ENCODE data around the gene SH3GL3. TPM values are rescaled to one million over a fixed set of nuclear protein-coding genes. Genes with fewer than 3 reads are reported as not detected.
A peak's percentile ranks its signal among the peaks of the same experiment; 100 is the strongest.

Gene SH3GL3
- total RNA-seq, 2 donors from 2014 or later = 3.5 to 3.8 TPM

DNA sequence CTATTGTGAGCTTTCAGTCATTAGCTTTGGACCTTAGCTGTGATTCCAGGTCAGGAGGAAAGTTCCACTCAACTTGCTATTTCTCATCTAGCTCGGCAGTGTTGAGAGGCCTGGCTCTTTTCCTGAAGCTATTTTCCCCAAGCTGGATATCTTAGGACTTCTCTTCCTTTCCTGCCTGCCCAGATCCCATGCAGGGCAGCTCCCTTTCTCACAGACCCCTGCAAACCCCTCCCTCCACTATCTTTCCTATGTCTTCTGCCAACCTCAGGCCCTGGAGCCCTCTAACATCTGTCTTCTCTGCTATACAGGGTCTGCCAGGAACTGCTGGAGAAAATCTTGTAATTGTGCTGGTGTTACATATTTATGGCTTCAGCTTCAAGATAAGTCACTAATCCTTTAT, 49.6 kb downstream of the SH3GL3 start:
- H3K4me1 Mint-ChIP-seq = peaks cover 11% of the 10 kb centered on the region

GRCh38 chr15:83498374-83498773, 51.2 kb downstream of the SH3GL3 start:
- no peak for DNase-seq
- Mint-ChIP-seq H3K9me3 (peaks cover 25% of the 10 kb centered on the region), H3K36me3 (ENCODE audit: low read depth) (no peaks in the 10 kb centered on the region), H3K27ac (peak overlapping the region; percentile 84), H3K4me1 (peaks cover 11% of the 10 kb centered on the region), H3K4me3 (no peak overlapping the region), H3K27me3 (ENCODE audit: insufficient read depth) (no peaks in the 10 kb centered on the region)
- Histone ChIP-seq H3K9ac (ENCODE audit: extremely low read depth, low read length, poor library complexity, severe bottlenecking) (no peak overlapping the region), H3K36me3 (ENCODE audit: control insufficient read depth, insufficient read depth, low read length) (no peaks in the 10 kb centered on the region), H3K9me3 (ENCODE audit: control insufficient read depth, low read length) (peaks cover 18% of the 10 kb centered on the region), H3K4me1 (ENCODE audit: control insufficient read depth, insufficient read depth, low read length) (no peaks in the 10 kb centered on the region), H3K27ac (ENCODE audit: low read depth, low read length) (no peak overlapping the region), H3K4me3 (ENCODE audit: low read length) (no peak overlapping the region), H3K27me3 (ENCODE audit: control insufficient read depth, insufficient read depth, low read length, poor library complexity, severe bottlenecking) (no peaks in the 10 kb centered on the region)
- TF ChIP-seq, protein P1, sequence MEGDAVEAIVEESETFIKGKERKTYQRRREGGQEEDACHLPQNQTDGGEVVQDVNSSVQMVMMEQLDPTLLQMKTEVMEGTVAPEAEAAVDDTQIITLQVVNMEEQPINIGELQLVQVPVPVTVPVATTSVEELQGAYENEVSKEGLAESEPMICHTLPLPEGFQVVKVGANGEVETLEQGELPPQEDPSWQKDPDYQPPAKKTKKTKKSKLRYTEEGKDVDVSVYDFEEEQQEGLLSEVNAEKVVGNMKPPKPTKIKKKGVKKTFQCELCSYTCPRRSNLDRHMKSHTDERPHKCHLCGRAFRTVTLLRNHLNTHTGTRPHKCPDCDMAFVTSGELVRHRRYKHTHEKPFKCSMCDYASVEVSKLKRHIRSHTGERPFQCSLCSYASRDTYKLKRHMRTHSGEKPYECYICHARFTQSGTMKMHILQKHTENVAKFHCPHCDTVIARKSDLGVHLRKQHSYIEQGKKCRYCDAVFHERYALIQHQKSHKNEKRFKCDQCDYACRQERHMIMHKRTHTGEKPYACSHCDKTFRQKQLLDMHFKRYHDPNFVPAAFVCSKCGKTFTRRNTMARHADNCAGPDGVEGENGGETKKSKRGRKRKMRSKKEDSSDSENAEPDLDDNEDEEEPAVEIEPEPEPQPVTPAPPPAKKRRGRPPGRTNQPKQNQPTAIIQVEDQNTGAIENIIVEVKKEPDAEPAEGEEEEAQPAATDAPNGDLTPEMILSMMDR (conservative IDR thresholded peaks at IDR 0.05) = no peak
- 83 to 97% methylated on average over 1 of the region's 1 CpG for WGBS, 2 experiments (ENCODE audit: insufficient coverage in 1 of 2, insufficient read length in 1 of 2)

More for the DNA sequence above, 49.6 kb downstream of the SH3GL3 start:
- Histone ChIP-seq H3K4me1 (ENCODE audit: control insufficient read depth, insufficient read depth, low read length) (no peaks in the 10 kb centered on the region), H3K36me3 (ENCODE audit: control insufficient read depth, insufficient read depth, low read length) (no peaks in the 10 kb centered on the region), H3K4me3 (ENCODE audit: low read length) (no peak overlapping the region), H3K27ac (ENCODE audit: low read depth, low read length) (no peak overlapping the region), H3K9me3 (ENCODE audit: control insufficient read depth, low read length) (peaks cover 18% of the 10 kb centered on the region), H3K27me3 (ENCODE audit: control insufficient read depth, insufficient read depth, low read length, poor library complexity, severe bottlenecking) (no peaks in the 10 kb centered on the region), H3K9ac (ENCODE audit: extremely low read depth, low read length, poor library complexity, severe bottlenecking) (no peak overlapping the region)
- TF ChIP-seq, protein P1 (conservative IDR thresholded peaks at IDR 0.05) = no peak
- H3K4me3 Mint-ChIP-seq = no peak overlapping the region
- DNase-seq = no peak
- peaks cover 25% of the 10 kb centered on the region for H3K9me3 Mint-ChIP-seq
- 85 to 100% methylated on average over 1 of the region's 1 CpG for WGBS, 2 experiments (ENCODE audit: insufficient coverage in 1 of 2, insufficient read length in 1 of 2)
- no peaks in the 10 kb centered on the region for H3K36me3 Mint-ChIP-seq (ENCODE audit: low read depth)
- H3K27me3 Mint-ChIP-seq (ENCODE audit: insufficient read depth) = no peaks in the 10 kb centered on the region
- no peak overlapping the region for H3K27ac Mint-ChIP-seq

- Histone ChIP-seq H3K27me3 (ENCODE audit: control insufficient read depth, insufficient read depth, low read length, poor library complexity, severe bottlenecking) (no peaks in the 10 kb centered on the region), H3K27ac (ENCODE audit: low read depth, low read length) (no peak overlapping the region), H3K4me3 (ENCODE audit: low read length) (peak overlapping the region; percentile 54), H3K9me3 (ENCODE audit: control insufficient read depth, low read length) (peaks cover 18% of the 10 kb centered on the region), H3K36me3 (ENCODE audit: control insufficient read depth, insufficient read depth, low read length) (no peaks in the 10 kb centered on the region), H3K9ac (ENCODE audit: extremely low read depth, low read length, poor library complexity, severe bottlenecking) (no peak overlapping the region), H3K4me1 (ENCODE audit: control insufficient read depth, insufficient read depth, low read length) (no peaks in the 10 kb centered on the region)
- WGBS, 2 experiments (ENCODE audit: insufficient coverage in 1 of 2, insufficient read length in 1 of 2) = 52% methylated on average over 3 of the region's 3 CpGs; no CpG with 5 or more reads in 1 of the 2 experiments
- TF ChIP-seq, protein P1 (conservative IDR thresholded peaks at IDR 0.05) = no peak
- no peaks in the 10 kb centered on the region for H3K36me3 Mint-ChIP-seq (ENCODE audit: low read depth)
- DNase-seq = peak; percentile 81
- peaks cover 25% of the 10 kb centered on the region for H3K9me3 Mint-ChIP-seq
- H3K27ac Mint-ChIP-seq = peak overlapping the region; percentile 84
- no peak overlapping the region for H3K4me3 Mint-ChIP-seq
- H3K27me3 Mint-ChIP-seq (ENCODE audit: insufficient read depth) = no peaks in the 10 kb centered on the region
- peaks cover 11% of the 10 kb centered on the region for H3K4me1 Mint-ChIP-seq
Observed at GRCh38 chr15:83498801-83499200, 51.7 kb downstream of the SH3GL3 start.
